Calu3 (cell line): Measurements from ENCODE around the gene ZNF527. TPM values are rescaled to one million over a fixed set of nuclear protein-coding genes. Genes with fewer than 3 reads are reported as not detected.
A peak's percentile ranks its signal among the peaks of the same experiment; 100 is the strongest.

Experiments used
- BruUV-seq: library from RNA; stranded (reverse); fragments of 400-500 nt; replicated peaks from 2 replicates; lab custom pipeline; 2021; lab: Mats Ljungman, UMichigan
- CTCF ChIA-PET: fragments of 300-600 bp; sonication (Branson Sonifier 250); formaldehyde crosslinking; loops from one replicate; lab custom pipeline; 2022; ENCODE audit warnings: antibody characterized with exemption; lab: Charles Lee
- DNase-seq: peaks from one replicate; pipeline ENCODE4 v3.0.0; 2022
- H3K27ac Mint-ChIP-seq: one replicate; pipeline ENCODE4 v1.8.0; 2022; ENCODE audit warnings: mixed read lengths; ENCODE audit not compliant: unreplicated experiment
- H3K27me3 Mint-ChIP-seq: one replicate; pipeline ENCODE4 v1.8.0; 2022; ENCODE audit warnings: mixed read lengths; ENCODE audit not compliant: unreplicated experiment
- H3K36me3 Mint-ChIP-seq: one replicate; pipeline ENCODE4 v1.8.0; 2022; ENCODE audit warnings: mild to moderate bottlenecking, moderate library complexity, mixed read lengths; ENCODE audit not compliant: insufficient read depth, unreplicated experiment
- H3K4me1 Mint-ChIP-seq: one replicate; pipeline ENCODE4 v1.8.0; 2022; ENCODE audit warnings: mild to moderate bottlenecking, low read depth, mixed read lengths; ENCODE audit not compliant: unreplicated experiment
- H3K4me3 Mint-ChIP-seq: one replicate; pipeline ENCODE4 v1.8.0; 2022; ENCODE audit warnings: mild to moderate bottlenecking, low read depth, moderate library complexity, mixed read lengths; ENCODE audit not compliant: unreplicated experiment
- H3K9me3 Mint-ChIP-seq: one replicate; pipeline ENCODE4 v1.8.0; 2022; ENCODE audit warnings: low read depth, mixed read lengths; ENCODE audit not compliant: unreplicated experiment
- CTCF ChIP-seq: fragments of 200-600 bp; IDR thresholded peaks from one replicate; pipeline ENCODE4 v1.8.0; 2022; ENCODE audit warnings: antibody characterized with exemption; ENCODE audit not compliant: unreplicated experiment
- intact Hi-C: fragments of 100-400 bp; cut with micrococcal nuclease; formaldehyde crosslinking; loops from one replicate; pipeline ENCODE4 v1.10.0; 2022; ENCODE audit not compliant: unreplicated experiment
- total RNA-seq: library from RNA; stranded (reverse); gene quantifications from 2 replicates; pipeline ENCODE4 v1.2.3, GENCODE V29; 2022

Gene ZNF527
- total RNA-seq, 1 experiment from 2014 or later: 6.3 TPM

DNA sequence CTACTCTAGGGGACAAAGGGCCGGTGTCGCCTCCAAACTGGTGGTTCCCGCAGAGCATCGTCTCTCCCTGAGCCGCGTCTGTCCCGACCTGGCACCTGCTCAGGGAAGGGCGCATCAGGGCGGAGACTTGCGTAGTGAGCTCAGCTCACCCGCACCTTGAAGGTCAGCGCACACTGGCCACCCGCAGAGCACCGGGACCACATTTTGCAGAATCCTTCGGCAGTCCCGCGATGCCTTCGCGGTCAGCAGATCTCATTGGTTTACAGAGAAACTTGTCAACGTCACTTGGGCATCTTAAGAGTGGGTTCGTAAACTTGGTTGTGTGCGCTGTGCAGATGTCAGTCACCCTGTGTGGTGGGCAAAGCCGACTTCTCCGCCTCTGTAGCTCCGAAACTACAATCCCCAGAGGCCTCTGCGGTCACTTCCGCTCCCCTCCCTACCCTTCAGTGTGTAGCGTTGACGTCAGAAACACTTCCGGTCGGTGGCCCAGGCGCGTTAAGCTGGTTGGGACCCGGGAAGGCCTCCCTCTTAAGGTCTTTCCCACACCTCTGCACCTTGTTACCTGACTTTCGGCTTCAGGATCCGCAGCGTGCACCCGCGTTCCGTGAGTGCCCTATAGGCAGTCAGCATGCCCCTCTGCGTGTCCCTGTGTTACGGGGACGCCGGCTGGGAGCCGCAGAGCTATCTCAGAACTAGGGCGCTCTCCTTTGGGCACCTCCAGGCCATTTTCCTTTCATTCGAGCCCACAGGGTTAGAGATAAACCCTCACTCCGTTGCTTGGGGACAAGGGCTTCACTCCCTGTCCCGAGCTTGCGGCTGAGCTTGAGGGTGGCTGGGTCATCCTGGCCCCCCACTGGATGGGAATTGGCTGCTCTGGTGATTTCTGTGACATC, 36.5 kb upstream of the ZNF527 start:
- peak; percentile 87 for DNase-seq
- Mint-ChIP-seq H3K4me1 (peaks cover 12% of the 10 kb centered on the region), H3K4me3 (peak overlapping the region; percentile 88), H3K27ac (peak overlapping the region; percentile 90), H3K27me3 (no peaks in the 10 kb centered on the region), H3K36me3 (peaks cover 37% of the 10 kb centered on the region), H3K9me3 (peaks cover 13% of the 10 kb centered on the region)
- intact Hi-C loops: no loop called here
- CTCF ChIA-PET: interaction anchor here (0.7 to 1.1 kb wide), 3 partner anchors 17 to 161 kb away, joined by 4 read pairs; partner anchors contain the start of gene ZNF527
- BruUV-seq: TSS peak; percentile 75
- TF ChIP-seq CTCF: no peak

GRCh38 chr19:37342753-37343152, 28.1 kb upstream of the ZNF527 start:
- no peak for DNase-seq
- BruUV-seq: no TSS peak
- Mint-ChIP-seq H3K9me3 (peaks cover 14% of the 10 kb centered on the region), H3K4me3 (no peak overlapping the region), H3K27ac (no peak overlapping the region), H3K36me3 (peaks cover 11% of the 10 kb centered on the region), H3K4me1 (no peaks in the 10 kb centered on the region), H3K27me3 (no peaks in the 10 kb centered on the region)
- no peak for TF ChIP-seq CTCF
- CTCF ChIA-PET: no interaction called here
- intact Hi-C loops: no loop called here

DNA sequence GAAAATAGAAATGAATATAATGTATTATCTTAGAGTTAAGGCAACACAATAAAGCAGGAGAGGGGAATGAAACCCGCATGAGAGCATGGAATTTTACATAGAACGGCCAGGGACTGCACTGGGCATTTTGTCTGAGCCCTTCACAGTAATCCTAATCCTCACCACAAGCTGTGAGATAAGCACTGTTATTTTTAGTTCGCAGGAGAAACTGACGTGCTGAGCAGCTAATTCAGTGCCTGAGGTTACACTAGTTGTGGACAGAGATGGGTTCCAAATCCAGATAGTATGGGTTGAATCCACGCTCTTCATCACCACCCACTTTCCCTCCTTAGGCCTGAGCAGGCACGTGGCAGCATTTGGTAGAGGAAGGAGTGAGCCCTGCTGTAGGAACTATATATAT, 24.8 kb upstream of the ZNF527 start:
- peaks cover 17% of the 10 kb centered on the region for H3K9me3 Mint-ChIP-seq
- DNase-seq: no peak
- intact Hi-C loops: no loop called here
- no peak for TF ChIP-seq CTCF
- CTCF ChIA-PET: no interaction called here
- no peak overlapping the region for H3K4me3 Mint-ChIP-seq
- H3K4me1 Mint-ChIP-seq: no peaks in the 10 kb centered on the region
- H3K27ac Mint-ChIP-seq: no peak overlapping the region
- no peaks in the 10 kb centered on the region for H3K27me3 Mint-ChIP-seq
- BruUV-seq: no TSS peak
- peaks cover 21% of the 10 kb centered on the region for H3K36me3 Mint-ChIP-seq

DNA sequence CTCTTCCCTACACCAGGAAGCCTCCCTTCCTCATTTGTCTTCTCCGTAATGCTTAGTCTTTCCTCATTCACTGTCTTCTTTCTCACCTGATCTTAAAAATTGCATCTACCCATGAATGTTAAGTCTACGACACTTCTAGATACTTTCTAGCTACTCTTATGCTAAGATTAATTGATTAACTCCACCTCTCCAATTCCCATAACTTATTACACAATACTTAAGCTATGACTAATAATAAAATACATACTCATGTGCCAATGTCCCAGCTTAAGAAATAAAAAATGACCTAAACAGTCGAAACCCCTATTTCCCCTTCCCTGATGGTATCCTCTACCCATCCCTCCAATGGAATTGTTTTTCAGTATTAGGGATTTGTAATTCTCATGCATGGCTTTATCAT, 22.8 kb upstream of the ZNF527 start:
- BruUV-seq: no TSS peak
- Mint-ChIP-seq H3K9me3 (peaks cover 15% of the 10 kb centered on the region), H3K4me3 (no peak overlapping the region), H3K4me1 (no peaks in the 10 kb centered on the region), H3K27ac (no peak overlapping the region), H3K36me3 (peaks cover 28% of the 10 kb centered on the region), H3K27me3 (no peaks in the 10 kb centered on the region)
- no peak for TF ChIP-seq CTCF
- DNase-seq: no peak
- intact Hi-C loops: no loop called here
- CTCF ChIA-PET: no interaction called here
